Anterior cingulate cortex (tissue), 58 donors: ENCODE data around the gene SEPTIN6.
"Not testable (repeated sequence)": the region's sequence is repeated elsewhere in the genome, so short reads cannot be mapped to it uniquely, and the experiment has no call there.

Experiments used
- DNase-seq, 58 donors: peaks; one replicate each; lab custom pipeline; 2025; lab: John Stamatoyannopoulos, UW

Gene SEPTIN6

GRCh38 chrX:119692191-119693039 lies 553 bp downstream of the SEPTIN6 start:
- DNase-seq, result peak in 29 of 58 donors; percentile 1 to 56 (median 15)

- peak in 6 of 58 donors; percentile 1 to 15 (median 5) for DNase-seq
Observed at GRCh38 chrX:119690921-119691716, 1.8 kb downstream of the SEPTIN6 start.

GRCh38 chrX:119688911-119689321 lies 4.1 kb downstream of the SEPTIN6 start:
- DNase-seq, result no peak

GRCh38 chrX:119687661-119688413 lies 5.1 kb downstream of the SEPTIN6 start:
- no peak for DNase-seq

- DNase-seq, result peak in 1 of 58 donors; percentile 1
Observed at GRCh38 chrX:119686087-119686691, 6.8 kb downstream of the SEPTIN6 start.

GRCh38 chrX:119685225-119686066 lies 7.5 kb downstream of the SEPTIN6 start:
- peak in 8 of 58 donors; percentile 0 to 22 (median 2) for DNase-seq

GRCh38 chrX:119684916-119685224 lies 8.1 kb downstream of the SEPTIN6 start:
- no peak for DNase-seq

- not testable (repeated sequence) for DNase-seq
Observed at GRCh38 chrX:119684312-119684711, 8.7 kb downstream of the SEPTIN6 start.

- DNase-seq, result no peak
Observed at GRCh38 chrX:119682019-119682989, 10.7 kb downstream of the SEPTIN6 start.

- no peak for DNase-seq
Observed at GRCh38 chrX:119677654-119677981, 15.3 kb downstream of the SEPTIN6 start.

GRCh38 chrX:119676949-119677653 lies 15.9 kb downstream of the SEPTIN6 start:
- DNase-seq, result no peak

GRCh38 chrX:119673336-119673735 lies 19.6 kb downstream of the SEPTIN6 start:
- no peak for DNase-seq

GRCh38 chrX:119672426-119672825 lies 20.5 kb downstream of the SEPTIN6 start:
- DNase-seq, result no peak

- no peak for DNase-seq
Observed at GRCh38 chrX:119669424-119670037, 23.4 kb downstream of the SEPTIN6 start.

GRCh38 chrX:119667111-119667878 lies 25.7 kb downstream of the SEPTIN6 start:
- no peak for DNase-seq

GRCh38 chrX:119664877-119665276 lies 28.1 kb downstream of the SEPTIN6 start:
- not testable (repeated sequence) for DNase-seq

- no peak for DNase-seq
Observed at GRCh38 chrX:119661486-119661885, 31.5 kb downstream of the SEPTIN6 start.
